Endothelial cell of umbilical vein (primary cell): ENCODE measurements around the gene CACNA2D1. TPM values are rescaled to one million over a fixed set of nuclear protein-coding genes. Genes with fewer than 3 reads are reported as not detected.

Experiments
- BruUV-seq: library from RNA; stranded (reverse); fragments of 400-500 nt; replicated peaks from 2 replicates; lab custom pipeline; 2021; lab: Mats Ljungman, UMichigan
- CTCF ChIA-PET: fragments of 300-600, 350-600 bp; sonication (Branson Sonifier 250); formaldehyde crosslinking; loops from one replicate; lab custom pipeline; 2021; ENCODE audit warnings: antibody characterized with exemption, inconsistent platforms; lab: Charles Lee
- POLR2A ChIA-PET: fragments of 300-600, 350-600 bp; sonication (Branson Sonifier 250); formaldehyde crosslinking; loops from one replicate; lab custom pipeline; 2021; ENCODE audit warnings: antibody characterized with exemption, inconsistent platforms; lab: Charles Lee
- DNase-seq: peaks from one replicate; pipeline ENCODE4 v3.0.0-alpha.2; 2011; ENCODE audit warnings: low read depth, low spot score
- FAIRE-seq: peaks from 2 replicates; lab custom pipeline; 2011; peaks lifted over from hg19 to GRCh38; lab: Jason Lieb, UNC
- H2AFZ ChIP-seq: 2 replicates; pipeline ENCODE4 v1.6.0; 2012; ENCODE audit warnings: low read depth, low read length, control low read depth, inconsistent platforms
- H3K27ac ChIP-seq: 2 replicates; pipeline ENCODE4 v1.5.1; 2011; ENCODE audit warnings: low read depth, mild to moderate bottlenecking, control low read depth, low read length, moderate library complexity; ENCODE audit not compliant: insufficient read depth
- H3K27me3 ChIP-seq, 2 experiments: 2 replicates each; pipeline versions ENCODE4 v1.6.0 to v1.6.1; 2011; ENCODE audit warnings: low read length in 2 of 2, mixed read lengths in 1 of 2; ENCODE audit not compliant: control insufficient read depth in 2 of 2, insufficient read depth in 2 of 2
- H3K36me3 ChIP-seq, 2 experiments: 2 replicates in 1 of 2; 3 replicates in 1 of 2; pipeline ENCODE4 v1.5.1; 2011; ENCODE audit warnings: low read length in 2 of 2, mild to moderate bottlenecking in 1 of 2, moderate library complexity in 1 of 2; ENCODE audit not compliant: control insufficient read depth in 2 of 2, insufficient read depth in 2 of 2; ENCODE audit errors: extremely low read depth in 1 of 2
- H3K4me1 ChIP-seq: 3 replicates; pipeline ENCODE4 v1.5.1; 2011; ENCODE audit warnings: mild to moderate bottlenecking, low read length; ENCODE audit not compliant: control insufficient read depth, insufficient read depth; ENCODE audit errors: extremely low read depth
- H3K4me2 ChIP-seq: 2 replicates; pipeline ENCODE4 v1.6.1; 2011; ENCODE audit warnings: low read length, control low read depth, mixed read lengths; ENCODE audit not compliant: insufficient read depth
- H3K4me3 ChIP-seq, 3 experiments: fragments of 200-600 bp in 1 of 3; sonication (generic), shearing (Covaris generic) in 1 of 3; replicated peaks in 1 of 3; 2 replicates each; pipeline ENCODE4 v1.5.1; 2011 to 2016; ENCODE audit warnings: control low read depth in 3 of 3, low read length in 3 of 3, mild to moderate bottlenecking in 2 of 3, inconsistent platforms in 1 of 3, low read depth in 1 of 3, moderate library complexity in 1 of 3; ENCODE audit not compliant: insufficient read depth in 1 of 3
- H3K79me2 ChIP-seq: 2 replicates; pipeline ENCODE4 v1.6.0; 2012; ENCODE audit warnings: low read length, inconsistent platforms; ENCODE audit not compliant: control insufficient read depth, insufficient read depth
- H3K9ac ChIP-seq: replicated peaks from 2 replicates; pipeline ENCODE3; 2011; ENCODE audit warnings: low read length, control low read depth; ENCODE audit not compliant: insufficient read depth; ENCODE audit errors: extremely low read depth
- H3K9me1 ChIP-seq: replicated peaks from 3 replicates; pipeline ENCODE4 v1.6.0; 2011; ENCODE audit warnings: mild to moderate bottlenecking, low read length; ENCODE audit not compliant: control insufficient read depth, insufficient read depth; ENCODE audit errors: extremely low read depth
- H3K9me3 ChIP-seq: replicated peaks from 2 replicates; pipeline ENCODE4 v1.5.1; 2012; ENCODE audit warnings: low read length, inconsistent platforms; ENCODE audit not compliant: control insufficient read depth, insufficient read depth
- H4K20me1 ChIP-seq: replicated peaks from 2 replicates; pipeline ENCODE3; 2011; ENCODE audit warnings: mild to moderate bottlenecking, low read length; ENCODE audit not compliant: control insufficient read depth, insufficient read depth; ENCODE audit errors: extremely low read depth
- CTCF ChIP-seq, 2 donors: IDR thresholded peaks; 1 replicate in 1 of 2; 2 replicates in 1 of 2; pipeline ENCODE4 v1.5.1; 2011; ENCODE audit warnings: low read length in 2 of 2, mild to moderate bottlenecking in 2 of 2, moderate library complexity in 2 of 2, control low read depth in 1 of 2, inconsistent platforms in 1 of 2, low read depth in 1 of 2; ENCODE audit not compliant: insufficient read depth in 1 of 2; ENCODE audit errors: extremely low read depth in 1 of 2
- EZH2 ChIP-seq: IDR thresholded peaks from 2 replicates; pipeline ENCODE4 v1.6.1; 2012; ENCODE audit warnings: borderline replicate concordance, low read depth, mild to moderate bottlenecking, moderate library complexity, low read length, inconsistent platforms; ENCODE audit not compliant: severe bottlenecking
- FOS ChIP-seq: IDR thresholded peaks from 2 replicates; pipeline ENCODE4 v1.6.1; 2011; ENCODE audit warnings: mild to moderate bottlenecking, low read length, moderate library complexity, borderline replicate concordance; ENCODE audit not compliant: insufficient read depth
- GATA2 ChIP-seq: IDR thresholded peaks from 2 replicates; pipeline ENCODE4 v1.7.0; 2011; ENCODE audit warnings: low read depth, mild to moderate bottlenecking, moderate library complexity, mixed read lengths, low read length; ENCODE audit not compliant: insufficient read length, insufficient read depth
- JUN ChIP-seq: IDR thresholded peaks from 2 replicates; pipeline ENCODE4 v1.6.1; 2011; ENCODE audit warnings: borderline replicate concordance, low read depth; ENCODE audit not compliant: insufficient read length, insufficient read depth
- MYC ChIP-seq: IDR thresholded peaks from one replicate; pipeline ENCODE4 v1.6.1; 2011; ENCODE audit warnings: mild to moderate bottlenecking, low read depth, low read length
- POLR2A ChIP-seq: IDR thresholded peaks from 2 replicates; pipeline ENCODE4 v1.6.1; 2012; ENCODE audit warnings: low read depth, mild to moderate bottlenecking, control low read depth, low read length
- POLR2AphosphoS5 ChIP-seq: IDR thresholded peaks from 2 replicates; pipeline ENCODE4 v1.6.1; 2012; ENCODE audit warnings: low read depth, mild to moderate bottlenecking, control low read depth, low read length, moderate library complexity; ENCODE audit not compliant: insufficient read depth
- dilution Hi-C: fragments of 300-500 bp; cut with MboI; formaldehyde crosslinking; loops from one replicate; pipeline ENCODE4 v1.15.0; 2019; ENCODE audit warnings: low sequenced_read_pairs; ENCODE audit not compliant: extremely low pct_ligation_motif_present
- intact Hi-C: fragments of 100-400 bp; cut with micrococcal nuclease; formaldehyde crosslinking; loops from one replicate; pipeline ENCODE4 v1.10.0; 2022
- polyA plus RNA-seq, 4 experiments: library from polyadenylated mRNA; depleted of rRNA in 3 of 4; stranded (reverse) in 3 of 4; unstranded in 1 of 4; fragments of >200 nt; gene quantifications; 2 replicates each; pipeline versions ENCODE4 v1.2.1 to v1.2.3, GENCODE V29; 2011 to 2012; ENCODE audit warnings: missing spikeins in 1 of 4
- total RNA-seq: library from RNA; stranded (reverse); gene quantifications from 2 replicates; pipeline ENCODE4 v1.2.3, GENCODE V29; 2021
- TF ChIP-seq, protein P1 (sequence below): IDR thresholded peaks from 2 replicates; pipeline ENCODE4 v1.6.1; 2011; ENCODE audit not compliant: insufficient read depth, insufficient read length

Gene CACNA2D1
- total and polyA plus RNA-seq, 2 donors (not counting 3 experiments of a cell fraction or from before 2014, with no cell fraction given) = 4.1 to 38.6 TPM

- H3K9ac ChIP-seq = no peak overlapping the region
- no peak overlapping the region for H2AFZ ChIP-seq
- TF ChIP-seq EZH2 (no peak), CTCF (IDR thresholded peaks at IDR 0.05; ENCODE audit: extremely low read depth in 1 of 2, insufficient read depth in 1 of 2, low read depth in 1 of 2, low read length in 2 of 2) (no peak), GATA2 (no peak), JUN (no peak), POLR2AphosphoS5 (no peak), FOS (no peak), MYC (no peak), POLR2A (no peak)
- TF ChIP-seq, protein P1, sequence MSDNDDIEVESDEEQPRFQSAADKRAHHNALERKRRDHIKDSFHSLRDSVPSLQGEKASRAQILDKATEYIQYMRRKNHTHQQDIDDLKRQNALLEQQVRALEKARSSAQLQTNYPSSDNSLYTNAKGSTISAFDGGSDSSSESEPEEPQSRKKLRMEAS = no peak
- H3K79me2 ChIP-seq = no peaks in the 10 kb centered on the region
- dilution Hi-C loops (no loop called here), intact Hi-C loops (no loop called here)
- POLR2A ChIA-PET = no interaction called here
- H3K9me3 ChIP-seq = no peaks in the 10 kb centered on the region
- no peaks in the 10 kb centered on the region for H3K9me1 ChIP-seq
- no peak overlapping the region for H3K4me2 ChIP-seq
- DNase-seq = no peak
- CTCF ChIA-PET = no interaction called here
- no peak for FAIRE-seq
- H4K20me1 ChIP-seq = no peaks in the 10 kb centered on the region
- no peak overlapping the region for H3K4me3 ChIP-seq
- no peaks in the 10 kb centered on the region for H3K36me3 ChIP-seq
- H3K4me1 ChIP-seq = no peaks in the 10 kb centered on the region
- H3K27ac ChIP-seq = no peak overlapping the region
- BruUV-seq = no TSS peak
- no peaks in the 10 kb centered on the region for H3K27me3 ChIP-seq
Observed at GRCh38 chr7:82188636-82189035, 254.9 kb downstream of the CACNA2D1 start.
